Breast epithelium (tissue), 4 donors: Measurements from ENCODE around the gene ZNF408. TPM values are rescaled to one million over a fixed set of nuclear protein-coding genes. Genes with fewer than 3 reads are reported as not detected.

Experiments
- DNase-seq, 2 donors: peaks; one replicate each; pipeline ENCODE4 v3.0.0-alpha.2; 2019; ENCODE audit warnings: low spot score in 2 of 2
- H3K27ac ChIP-seq, 2 donors: fragments of 200-600 bp; sonication (generic) in 1 of 2; one replicate each; pipeline ENCODE4 v1.5.1; 2016 to 2019; ENCODE audit warnings: mild to moderate bottlenecking in 1 of 2
- H3K27me3 ChIP-seq, 2 donors: fragments of 200-600 bp; sonication (generic) in 1 of 2; one replicate each; pipeline versions ENCODE4 v1.5.1 to v1.6.0; 2017 to 2019; ENCODE audit warnings: control low read depth in 1 of 2, mild to moderate bottlenecking in 1 of 2
- H3K36me3 ChIP-seq: fragments of 200-600 bp; one replicate; pipeline ENCODE4 v1.5.1; 2019
- H3K4me1 ChIP-seq, 2 donors: fragments of 200-600 bp; sonication (generic); one replicate each; pipeline ENCODE4 v1.5.1; 2016 to 2019; ENCODE audit warnings: control low read depth in 1 of 2
- H3K4me3 ChIP-seq, 3 donors: fragments of 200-600 bp; sonication (generic); 1 replicate in 2 of 3; 2 replicates in 1 of 3; pipeline ENCODE4 v1.5.1; 2016 to 2019; ENCODE audit warnings: mild to moderate bottlenecking in 3 of 3, moderate library complexity in 2 of 3
- H3K9me3 ChIP-seq, 2 donors: fragments of 200-600 bp; sonication (generic) in 1 of 2; one replicate each; pipeline ENCODE4 v1.5.1; 2016 to 2019; ENCODE audit warnings: control low read depth in 1 of 2
- CTCF ChIP-seq, 3 donors: fragments of 450-650 bp; IDR thresholded peaks; one replicate each; pipeline ENCODE4 v1.5.1; 2016 to 2017; ENCODE audit warnings: antibody characterized with exemption in 3 of 3, mild to moderate bottlenecking in 3 of 3, moderate library complexity in 3 of 3
- POLR2A ChIP-seq: fragments of 450-650 bp; IDR thresholded peaks from one replicate; pipeline ENCODE4 v1.6.1; 2016; ENCODE audit warnings: antibody characterized with exemption, mild to moderate bottlenecking, moderate library complexity
- POLR2AphosphoS5 ChIP-seq, 3 donors: sonication (generic); formaldehyde crosslinking; IDR thresholded peaks; one replicate each; pipeline ENCODE4 v1.6.1; 2017; ENCODE audit warnings: antibody characterized with exemption in 3 of 3
- intact Hi-C: fragments of 100-400 bp; cut with DNase I; formaldehyde crosslinking; loops from one replicate; pipeline ENCODE4 v1.15.1; 2023; ENCODE audit warnings: low total_unique reads
- total RNA-seq, 3 donors: library from RNA; depleted of rRNA; stranded (reverse); fragments of >200 nt; gene quantifications; one replicate each; pipeline ENCODE4 v1.1.0, GENCODE V29; 2016

Gene ZNF408
- total RNA-seq, 3 donors from 2014 or later = 6.4 to 8.0 (median 7.5) TPM

GRCh38 chr11:46745995-46746394 lies 45.2 kb downstream of the ZNF408 start:
- intact Hi-C loops = no loop called here
- DNase-seq = no peak
- no peaks in the 10 kb centered on the region for H3K27me3 ChIP-seq
- no peak for TF ChIP-seq POLR2A
- TF ChIP-seq POLR2AphosphoS5 (IDR thresholded peaks at IDR 0.05) = no peak
- no peak for TF ChIP-seq CTCF (IDR thresholded peaks at IDR 0.05)
- H3K4me3 ChIP-seq = no peak overlapping the region
- H3K36me3 ChIP-seq = peaks cover 14% of the 10 kb centered on the region
- no peaks in the 10 kb centered on the region for H3K9me3 ChIP-seq
- H3K27ac ChIP-seq = no peak overlapping the region
- no peaks in the 10 kb centered on the region for H3K4me1 ChIP-seq

GRCh38 chr11:46747150-46747549 lies 46.3 kb downstream of the ZNF408 start:
- no peak for DNase-seq
- Histone ChIP-seq H3K9me3 (no peaks in the 10 kb centered on the region), H3K27ac (no peak overlapping the region), H3K4me3 (no peak overlapping the region), H3K36me3 (peaks cover 14% of the 10 kb centered on the region), H3K4me1 (no peaks in the 10 kb centered on the region), H3K27me3 (no peaks in the 10 kb centered on the region)
- intact Hi-C loops = no loop called here
- TF ChIP-seq CTCF (IDR thresholded peaks at IDR 0.05) (no peak), POLR2A (no peak), POLR2AphosphoS5 (IDR thresholded peaks at IDR 0.05) (no peak)

Other genes with a start within 250 kb of the ZNF408 start
- gene AMBRA1, start 107.0 kb upstream of the ZNF408 start, total RNA-seq = 10 to 100 TPM; 32.5 to 38.9 (median 34.1) TPM
- 1 to 10 TPM; 1.6 to 9.1 (median 3.5) TPM for gene HARBI1, start 83.8 kb upstream of the ZNF408 start, total RNA-seq
- gene ATG13, start 83.5 kb upstream of the ZNF408 start, total RNA-seq = 100 to 1,000 TPM in 1 of 3 donors, 10 to 100 TPM in 2; 84.2 to 113 (median 87.5) TPM
- gene ARHGAP1, start 412 bp upstream of the ZNF408 start, total RNA-seq = 10 to 100 TPM; 26.5 to 55.7 (median 33.8) TPM
- gene F2, start 18.2 kb downstream of the ZNF408 start, total RNA-seq = not detected
- 10 to 100 TPM; 32.1 to 45.2 (median 41.4) TPM for gene CKAP5, start 145.2 kb downstream of the ZNF408 start, total RNA-seq
- gene LRP4, start 217.5 kb downstream of the ZNF408 start, total RNA-seq = 1 to 10 TPM; 5.2 to 7.5 (median 6.4) TPM
- 10 to 100 TPM; 13.4 to 43.6 (median 30.5) TPM for gene CSTPP1, start 235.7 kb downstream of the ZNF408 start, total RNA-seq